LoVo (cell line): ENCODE results near the gene SDCCAG8.

Experiments
- DNase-seq: peaks from one replicate; pipeline ENCODE4 v3.0.0-alpha.2; 2016; ENCODE audit warnings: low spot score

The SDCCAG8 gene

DNA sequence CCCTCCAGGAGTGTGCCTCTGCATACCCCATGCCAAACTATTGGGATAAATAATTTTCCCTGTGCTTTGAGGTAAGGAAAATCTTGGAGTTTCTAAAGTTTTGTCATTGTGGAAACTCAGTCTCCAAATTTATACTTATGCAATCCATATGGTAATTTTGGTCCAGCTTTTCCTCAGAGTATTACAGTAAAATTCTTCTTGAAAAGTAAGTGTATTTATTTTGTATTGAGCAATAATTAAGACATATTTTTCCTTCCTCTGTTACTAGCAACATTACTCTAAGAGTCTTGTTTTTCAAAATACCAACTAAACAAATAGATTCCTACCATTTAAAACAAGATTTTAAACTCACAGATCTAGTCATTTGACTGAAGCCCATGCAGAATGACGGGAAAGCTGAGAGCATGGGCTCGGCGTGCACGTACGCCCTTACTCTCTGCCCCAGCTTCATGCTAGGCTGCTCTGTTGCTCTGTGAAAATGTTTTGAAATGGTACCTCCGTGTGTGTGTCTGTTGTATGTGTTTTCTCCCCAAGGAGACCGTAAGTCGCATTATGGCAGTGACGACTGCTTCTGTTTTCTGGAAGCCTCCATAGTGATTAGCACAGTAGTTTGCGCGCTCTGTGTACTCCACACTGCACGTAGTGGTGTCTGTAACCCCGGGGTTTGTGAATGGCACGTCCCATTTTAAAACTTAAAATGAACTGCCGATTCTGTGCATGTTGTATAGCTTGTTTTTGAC, 165.3 kb downstream of the SDCCAG8 start:
- no peak for DNase-seq

DNA sequence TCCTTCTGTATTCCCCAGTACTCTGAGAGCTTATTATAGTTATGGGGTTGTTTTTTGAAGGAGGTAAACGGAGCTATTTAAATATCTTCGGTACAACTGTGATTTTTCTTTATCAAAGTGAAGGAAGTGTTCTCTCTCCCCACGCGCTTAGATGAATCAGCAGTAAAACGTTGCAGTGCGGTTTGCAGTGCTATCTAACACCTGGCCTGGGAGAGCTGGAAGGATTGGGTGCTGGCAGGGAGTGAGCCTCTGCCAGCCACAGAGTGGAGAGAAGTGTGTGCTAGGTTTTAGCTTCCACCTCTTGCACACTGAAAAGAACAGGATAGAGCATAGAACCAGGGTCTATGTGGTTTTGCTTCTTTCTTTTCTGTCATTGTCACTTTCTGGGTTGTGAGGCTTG, 165.9 kb downstream of the SDCCAG8 start:
- DNase-seq = peak; percentile 17

DNA sequence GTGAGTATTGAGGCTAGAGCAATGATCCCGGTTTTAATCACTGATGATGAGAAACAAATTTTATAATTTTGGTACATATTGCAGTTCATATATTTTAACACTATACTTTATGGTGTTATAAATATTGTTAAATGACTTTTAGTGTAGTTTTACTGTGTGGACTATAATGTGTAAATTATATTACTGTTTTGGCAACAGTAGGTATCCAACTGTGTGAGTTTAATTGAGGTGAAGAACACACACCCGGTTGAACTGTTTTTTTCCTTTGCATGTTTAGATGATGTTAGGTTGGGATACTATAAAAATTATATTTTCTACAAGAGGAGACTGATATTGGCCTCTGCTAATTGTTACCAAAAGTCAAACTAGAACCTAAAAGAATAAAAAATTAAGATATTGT, 166.5 kb downstream of the SDCCAG8 start:
- DNase-seq = no peak

GRCh38 chr1:243428084-243428483, 172.2 kb downstream of the SDCCAG8 start:
- no peak for DNase-seq

- no peak for DNase-seq
These were observed 172.9 kb downstream of the SDCCAG8 start for GRCh38 chr1:243428617-243429342.

GRCh38 chr1:243431591-243431990, 175.8 kb downstream of the SDCCAG8 start:
- DNase-seq = no peak

DNA sequence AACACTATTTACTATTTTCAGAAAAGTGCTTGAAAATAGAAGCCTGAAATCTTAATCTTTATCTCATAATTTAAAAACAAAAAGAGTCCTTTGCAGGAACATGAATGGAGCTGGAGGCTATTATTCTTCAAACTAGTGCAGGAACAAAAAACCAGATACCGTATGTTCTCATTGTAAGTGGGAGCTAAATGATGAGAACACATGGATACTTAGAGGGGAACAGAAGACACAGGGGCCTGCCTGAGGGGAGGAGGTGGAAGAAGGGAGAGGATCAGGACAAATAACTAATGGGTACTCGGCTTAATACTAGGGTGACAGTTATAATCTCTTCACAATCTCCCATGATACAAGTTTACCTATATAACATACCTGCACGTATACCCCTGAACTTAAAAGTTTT, 176.3 kb downstream of the SDCCAG8 start:
- DNase-seq = no peak

- no peak for DNase-seq
These were observed 178.0 kb downstream of the SDCCAG8 start for GRCh38 chr1:243433737-243434370.

DNA sequence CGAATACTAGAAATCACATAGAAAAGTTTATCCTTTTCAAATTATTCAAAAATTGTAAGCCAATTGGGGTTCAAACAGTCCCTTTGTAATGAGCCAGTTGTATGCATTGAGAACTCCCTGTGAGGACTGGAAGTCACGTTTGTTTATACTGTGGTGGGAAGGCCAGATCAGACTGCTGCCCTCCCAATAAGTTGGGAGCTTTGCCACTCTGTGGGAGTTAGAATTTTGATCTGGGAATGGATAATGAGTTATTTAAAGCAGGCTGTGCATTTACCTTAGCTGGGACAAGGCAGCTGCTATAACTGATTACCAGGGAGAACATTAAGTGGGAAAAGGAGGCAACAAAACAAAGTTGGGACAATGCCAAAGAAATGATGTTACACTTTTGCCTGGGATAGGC, 178.8 kb downstream of the SDCCAG8 start:
- DNase-seq = no peak

DNA sequence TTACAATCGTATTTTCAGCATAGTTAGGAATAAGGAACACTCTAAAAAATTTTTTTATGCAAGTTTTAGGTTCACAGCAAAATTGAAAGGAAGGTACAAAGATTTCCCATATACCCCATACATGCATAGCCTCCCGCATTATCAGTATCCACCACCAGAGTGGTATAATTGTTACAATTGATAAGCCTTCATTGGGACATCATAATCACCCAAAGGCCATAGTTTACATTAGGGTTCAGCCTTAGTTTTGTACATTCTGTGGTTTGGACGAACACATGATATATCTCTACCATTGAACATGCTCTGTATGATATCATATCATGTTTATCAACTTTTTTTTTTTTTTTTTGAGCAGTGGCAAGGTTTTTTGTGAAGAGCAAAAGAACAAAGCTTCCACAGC, 180.0 kb downstream of the SDCCAG8 start:
- no peak for DNase-seq

- no peak for DNase-seq
These were observed 182.3 kb downstream of the SDCCAG8 start for GRCh38 chr1:243438146-243438545.

- DNase-seq = no peak
These were observed 183.0 kb downstream of the SDCCAG8 start for GRCh38 chr1:243438815-243439214.

- no peak for DNase-seq
These were observed 184.6 kb downstream of the SDCCAG8 start for GRCh38 chr1:243440406-243440805.

GRCh38 chr1:243441601-243442000, 185.8 kb downstream of the SDCCAG8 start:
- DNase-seq = no peak

GRCh38 chr1:243443557-243443956, 187.7 kb downstream of the SDCCAG8 start:
- no peak for DNase-seq

- no peak for DNase-seq
These were observed 191.5 kb downstream of the SDCCAG8 start for GRCh38 chr1:243447347-243447746.

DNA sequence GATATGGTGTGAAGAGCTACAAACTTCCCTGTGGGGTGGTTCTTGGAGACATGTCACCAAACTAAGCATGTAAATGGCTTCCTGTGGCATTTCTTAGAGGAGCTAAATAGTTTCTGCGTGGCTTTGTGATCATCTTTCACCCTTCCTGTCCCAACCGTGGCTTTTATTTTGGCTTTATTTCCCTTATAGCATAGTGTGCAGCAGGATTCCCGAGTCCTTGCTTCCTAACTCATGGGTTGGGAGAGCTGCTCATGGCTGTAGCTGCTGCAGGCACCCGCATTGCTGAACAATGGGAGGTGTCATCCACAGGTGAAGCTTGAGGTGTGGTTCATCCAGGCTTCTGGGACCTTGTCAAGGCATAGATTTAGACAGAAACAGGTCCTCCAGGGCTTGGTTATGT, 192.0 kb downstream of the SDCCAG8 start:
- DNase-seq = no peak

GRCh38 chr1:243449373-243449772, 193.5 kb downstream of the SDCCAG8 start:
- no peak for DNase-seq

- no peak for DNase-seq
These were observed 196.3 kb downstream of the SDCCAG8 start for GRCh38 chr1:243452092-243452491.

DNA sequence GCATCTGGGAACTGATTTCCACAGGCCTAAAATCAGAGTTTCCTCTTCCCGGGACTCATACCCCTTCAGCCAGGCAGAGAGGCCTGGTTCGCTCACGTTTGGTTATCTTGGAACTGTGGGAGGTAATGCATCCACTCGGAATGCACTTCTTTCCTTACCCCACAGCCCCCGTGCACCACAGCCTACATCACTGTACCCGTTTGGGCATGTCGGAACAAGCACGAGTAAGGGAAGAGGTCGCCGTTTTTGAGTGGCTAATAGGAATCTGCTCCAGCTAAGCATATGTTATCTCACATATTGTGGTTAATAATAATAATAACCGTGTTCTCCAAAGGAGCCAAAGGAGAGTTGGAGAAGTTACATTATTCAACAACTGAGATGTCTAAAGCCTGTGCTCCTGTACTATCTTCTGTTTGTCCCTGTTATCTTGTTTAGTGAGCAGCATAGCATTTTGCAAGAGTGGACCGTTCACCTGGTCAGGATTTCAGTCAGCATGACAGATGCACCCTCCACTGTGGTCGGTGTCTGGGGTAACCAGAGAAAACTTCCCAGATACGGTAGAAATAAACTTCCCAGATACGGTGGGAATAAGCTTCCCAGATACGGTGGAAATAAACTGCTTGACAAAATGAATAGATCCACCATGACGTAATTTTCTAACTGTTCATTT, 198.6 kb downstream of the SDCCAG8 start:
- no peak for DNase-seq

DNA sequence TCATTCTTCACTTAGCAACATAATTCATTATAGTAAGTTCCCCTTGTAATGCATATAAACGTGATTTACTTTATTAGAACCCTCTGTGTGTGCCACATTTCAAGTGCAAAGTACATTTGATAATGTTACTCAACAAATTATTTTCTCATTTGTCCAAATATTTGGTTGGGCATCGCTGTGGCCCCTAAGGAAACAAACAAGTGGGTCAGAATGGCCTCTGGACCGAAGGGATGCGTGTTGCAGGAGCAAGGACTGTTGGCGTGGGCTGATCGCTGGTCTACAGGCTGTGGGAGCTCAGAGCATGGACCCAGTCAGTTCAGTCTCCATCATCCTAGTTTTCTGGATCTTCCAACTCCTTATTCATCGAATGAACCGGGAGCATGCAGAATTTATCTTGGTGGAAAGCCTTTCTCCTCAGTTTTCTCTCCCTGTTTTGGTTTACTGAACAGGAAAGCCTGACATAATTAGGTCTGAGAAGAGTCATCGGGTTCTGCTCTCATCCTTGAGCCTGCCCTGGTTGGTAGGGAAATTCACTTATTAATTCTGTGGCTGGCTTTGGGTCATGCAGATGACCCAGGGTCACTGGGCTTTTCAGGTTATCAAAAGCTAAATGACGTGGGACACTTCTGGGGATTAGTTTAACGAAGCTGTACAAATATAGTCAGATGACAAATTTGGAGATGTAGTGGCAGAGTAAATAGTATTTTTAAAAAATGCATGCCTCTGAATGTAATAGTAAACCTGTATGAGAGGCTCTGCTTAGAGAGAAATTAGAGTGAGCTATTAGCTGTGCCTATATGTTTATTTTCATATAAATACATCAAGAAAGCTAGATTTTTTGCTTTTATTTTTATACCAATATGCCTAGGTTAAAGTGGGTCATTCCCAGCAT, 200.2 kb downstream of the SDCCAG8 start:
- no peak for DNase-seq
